Stimulated activated CD8-positive, alpha-beta memory T cell treated with anti-CD3 and anti-CD28 coated beads, Interleukin-4, amount 100 ng/mL, for 1 hour (primary cell): ENCODE data around the gene NRTN.

ENCODE experiments used
- DNase-seq, 2 donors: peaks; one replicate each; pipeline ENCODE4 v3.0.0-alpha.2; 2020; ENCODE audit warnings: low read depth in 2 of 2, low spot score in 1 of 2

The NRTN gene

GRCh38 chr19:5789886-5790558 lies 14.8 kb upstream of the NRTN start:
- DNase-seq, result no peak

- peak; percentile 89 to 92 for DNase-seq
Observed at GRCh38 chr19:5790559-5791520, 14.0 kb upstream of the NRTN start, which contains the start of gene DUS3L. Gene DUS3L (minus strand): TSS chr19:5791163. CDS start chr19:5791141, 22 bp downstream.

DNA sequence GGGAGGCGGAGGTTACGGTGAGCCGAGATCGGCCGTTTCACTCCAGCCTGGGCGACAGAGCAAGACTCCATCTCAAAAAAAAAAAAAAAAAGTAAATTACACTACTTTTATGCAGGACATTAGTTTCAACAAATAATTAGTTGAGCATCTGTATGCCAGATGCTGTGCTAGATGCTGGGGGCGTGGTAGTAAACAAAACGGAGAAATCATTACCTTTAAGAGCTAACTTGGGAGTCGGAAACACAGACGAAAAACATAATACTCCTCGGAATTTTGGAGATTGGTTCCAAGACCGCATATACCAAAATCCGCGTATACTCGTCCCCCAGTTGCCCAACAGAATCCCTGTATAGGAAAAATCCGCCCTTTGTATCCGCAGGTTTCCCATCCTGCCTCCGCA lies 12.6 kb upstream of the NRTN start:
- DNase-seq, result no peak

- DNase-seq, result no peak
Observed at GRCh38 chr19:5793188-5793587, 11.7 kb upstream of the NRTN start.

GRCh38 chr19:5795382-5795919 lies 9.4 kb upstream of the NRTN start:
- no peak for DNase-seq

DNA sequence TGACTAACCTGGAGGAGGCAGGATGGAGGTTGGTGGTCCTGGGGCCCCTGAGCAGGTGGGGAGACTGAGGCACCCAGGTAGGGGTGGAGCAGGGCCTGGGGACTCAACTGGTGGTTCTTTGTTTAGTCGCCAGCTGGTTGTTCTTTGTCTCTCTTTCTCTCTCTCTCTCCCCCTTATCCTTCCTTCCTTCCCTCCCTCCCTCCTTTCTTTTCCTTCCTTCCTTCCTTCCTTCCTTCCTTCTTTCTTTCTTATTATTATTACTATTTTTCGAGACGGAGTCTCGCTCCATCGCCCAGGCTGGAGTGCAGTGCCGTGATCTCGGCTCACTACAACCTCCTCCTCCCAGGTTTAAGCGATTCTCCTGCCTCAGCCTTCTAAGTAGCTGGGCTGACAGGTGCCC lies 6.6 kb upstream of the NRTN start:
- DNase-seq, result no peak

DNA sequence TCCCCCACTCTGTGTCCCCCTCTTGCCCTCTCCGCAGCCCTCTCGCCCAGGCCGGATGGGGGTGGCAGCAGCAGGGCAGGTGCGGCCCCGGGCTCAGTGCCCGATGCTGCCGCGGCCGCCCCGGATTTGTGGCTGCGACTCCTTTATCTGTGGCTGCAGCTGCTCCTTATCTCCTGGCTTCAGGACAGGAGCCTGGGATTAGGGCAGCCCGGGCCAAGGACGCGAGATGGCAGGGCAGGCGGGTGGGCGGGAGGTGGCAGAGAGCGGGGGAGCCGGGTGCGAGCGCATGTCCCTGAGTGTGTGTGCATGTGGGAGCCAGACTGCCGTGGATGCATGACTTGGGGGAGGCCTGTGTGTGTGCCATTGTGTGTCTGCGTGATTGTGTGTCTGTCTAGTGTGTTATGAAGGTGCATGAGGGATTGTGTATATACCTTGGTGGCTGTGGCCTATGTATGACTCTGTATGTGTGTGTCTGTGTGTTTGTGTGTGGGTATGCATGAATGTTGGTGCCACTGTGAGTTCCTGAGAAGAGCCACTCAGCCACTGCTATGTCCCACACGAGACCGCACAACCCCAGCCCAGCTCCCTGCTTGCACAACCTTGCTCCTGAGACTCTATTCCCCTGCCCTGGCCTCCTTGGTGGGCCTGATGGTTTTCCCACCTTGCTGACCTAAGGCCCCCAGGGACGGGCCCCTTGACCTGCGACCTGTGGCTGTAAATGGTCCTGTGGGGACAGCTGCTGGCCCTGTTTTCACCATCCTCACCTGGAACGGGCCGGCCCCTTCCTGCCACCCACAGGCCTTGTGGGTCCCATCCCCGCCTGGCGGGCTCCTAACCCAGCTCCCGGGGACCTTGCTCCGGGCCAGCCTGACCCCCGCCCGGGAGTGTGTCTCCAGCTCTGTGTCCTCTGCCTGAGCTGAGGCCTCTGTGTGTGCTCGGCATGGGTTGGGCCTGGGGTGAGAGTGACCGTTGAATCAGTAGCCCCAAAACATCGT lies 5.3 kb upstream of the NRTN start:
- no peak for DNase-seq

DNA sequence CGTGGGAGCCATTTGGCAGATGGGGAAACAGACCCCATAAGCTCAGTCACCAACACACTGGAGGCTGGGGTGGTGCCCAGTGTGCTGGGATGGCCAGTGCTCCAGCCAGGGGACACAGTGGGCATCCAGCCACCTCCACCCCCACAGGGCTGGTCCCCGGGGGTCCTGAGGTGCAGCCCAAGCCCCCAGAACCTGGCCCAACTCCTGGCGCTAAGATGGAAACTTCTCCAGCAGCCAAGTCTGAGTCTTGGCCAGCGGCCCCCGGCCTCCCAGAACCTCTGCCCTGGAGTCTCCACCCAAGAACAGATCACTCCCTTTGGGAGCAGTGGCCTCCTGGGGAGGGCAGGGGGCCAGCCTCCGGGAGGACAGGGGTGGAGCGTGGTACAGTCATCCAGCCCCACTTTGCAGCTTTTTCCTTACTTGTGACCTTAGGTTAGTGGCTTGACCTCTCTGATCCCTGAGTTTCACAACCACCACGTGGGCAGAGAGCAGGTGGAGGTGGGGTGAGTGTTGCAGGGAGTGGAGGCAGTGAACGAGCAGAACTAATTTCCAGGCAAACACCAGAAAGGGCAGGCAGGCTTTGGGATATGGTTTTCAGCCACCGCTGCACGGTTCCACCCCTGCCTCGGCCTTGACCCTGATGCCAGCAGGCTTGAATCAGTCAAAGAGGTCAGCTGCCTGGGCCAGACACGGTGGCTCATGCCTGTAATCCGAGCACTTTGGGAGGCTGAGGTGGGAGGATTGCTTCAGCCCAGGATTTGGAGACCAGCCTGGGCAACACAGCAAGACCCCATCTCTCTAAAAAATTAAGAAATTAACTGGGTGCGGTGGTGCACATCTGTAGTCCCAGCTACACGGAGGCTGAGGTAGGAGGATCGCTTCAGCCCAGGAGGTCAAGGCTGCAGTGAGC lies 4.3 kb upstream of the NRTN start:
- no peak for DNase-seq

DNA sequence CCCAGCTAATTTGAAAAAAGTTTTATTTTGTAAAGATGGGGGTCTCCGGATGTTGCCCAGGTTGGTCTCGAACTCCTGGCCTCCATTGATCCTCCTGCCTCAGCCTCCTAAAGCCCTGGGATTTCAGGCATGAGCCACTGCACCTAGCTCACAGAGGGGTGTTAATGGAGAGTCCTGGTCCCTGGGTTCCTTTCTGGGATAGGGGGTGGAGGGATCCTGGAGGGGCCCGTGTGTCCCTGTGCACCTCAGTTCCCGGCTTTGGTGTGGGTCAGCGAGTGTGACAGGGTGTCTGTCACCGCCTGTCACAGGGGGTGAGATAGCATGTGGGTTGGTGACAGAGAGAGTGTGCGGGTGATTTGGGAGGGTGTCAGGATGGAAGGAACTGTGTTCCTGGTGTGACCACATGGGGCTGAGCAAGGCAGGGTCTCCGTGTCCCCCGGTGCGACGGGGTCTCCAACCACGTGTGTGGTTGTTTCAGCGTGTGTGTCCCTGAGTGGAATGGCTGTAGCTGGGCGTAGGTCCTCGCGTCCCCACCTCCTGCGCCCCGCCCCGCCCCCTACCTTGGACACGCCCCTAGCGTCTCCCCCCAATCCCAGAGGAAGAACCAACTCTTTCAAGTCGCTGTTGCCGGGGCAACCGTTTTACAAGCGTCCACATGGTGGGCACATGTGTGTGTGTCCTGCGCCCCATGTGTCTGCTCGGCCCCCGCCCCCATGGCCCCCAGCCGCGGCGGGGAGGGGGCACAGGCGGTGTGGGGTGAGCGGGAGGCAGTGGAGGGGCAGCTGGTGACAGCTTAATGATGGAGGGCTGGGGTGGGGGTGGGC lies 2.9 kb upstream of the NRTN start:
- DNase-seq, result no peak

DNA sequence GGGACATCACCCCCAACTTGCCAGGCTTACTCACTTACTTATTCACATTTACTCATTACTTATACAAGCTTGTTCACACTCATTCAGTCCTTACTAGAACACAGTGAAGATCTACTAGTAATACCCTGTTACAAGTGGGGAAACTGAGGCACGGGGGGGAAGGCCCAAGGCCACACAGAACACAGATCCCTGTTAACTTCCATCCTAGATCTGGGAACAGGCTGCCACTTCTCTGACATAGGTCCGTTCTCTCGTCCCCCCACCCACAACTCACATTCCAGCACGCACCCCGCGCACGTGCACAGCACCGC lies 1.5 kb upstream of the NRTN start:
- no peak for DNase-seq

GRCh38 chr19:5803752-5804515 lies 933 bp upstream of the NRTN start:
- DNase-seq, result peak; percentile 73 to 80

DNA sequence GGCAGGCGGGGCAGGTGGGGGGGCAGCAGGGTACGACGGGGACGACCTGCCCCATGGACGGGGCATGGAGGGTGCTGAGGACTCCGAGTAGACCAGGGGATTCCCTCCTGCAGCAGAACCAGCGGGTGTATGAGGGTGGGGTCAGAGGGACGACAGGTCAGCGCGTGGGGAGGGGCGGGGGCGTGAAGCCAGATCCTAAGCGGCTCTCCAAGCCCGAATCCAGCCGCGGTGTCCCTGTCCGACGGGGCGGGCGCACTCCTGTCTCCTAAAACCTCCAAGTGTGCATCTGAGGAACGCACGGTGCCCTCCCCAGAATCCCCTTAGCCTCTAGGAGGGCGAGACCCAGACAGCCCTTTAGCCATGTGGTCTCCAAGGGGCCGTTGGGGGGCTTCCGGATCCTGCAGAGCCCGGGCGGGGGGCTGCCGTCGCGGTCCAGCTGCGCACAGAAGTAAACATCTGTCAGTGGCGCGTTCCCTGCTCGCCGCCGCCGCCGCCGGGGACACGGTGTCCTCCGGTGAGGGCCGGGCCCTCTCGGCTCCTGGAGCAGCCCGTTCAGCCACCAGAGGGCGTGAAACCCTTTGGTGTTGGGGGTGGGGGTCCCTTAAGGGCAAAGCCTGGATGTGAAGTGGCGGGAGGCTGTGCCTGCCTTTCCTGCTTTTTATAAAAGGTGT lies 730 bp downstream of the NRTN start:
- peak in 1 of 2 donors; percentile 36 for DNase-seq

DNA sequence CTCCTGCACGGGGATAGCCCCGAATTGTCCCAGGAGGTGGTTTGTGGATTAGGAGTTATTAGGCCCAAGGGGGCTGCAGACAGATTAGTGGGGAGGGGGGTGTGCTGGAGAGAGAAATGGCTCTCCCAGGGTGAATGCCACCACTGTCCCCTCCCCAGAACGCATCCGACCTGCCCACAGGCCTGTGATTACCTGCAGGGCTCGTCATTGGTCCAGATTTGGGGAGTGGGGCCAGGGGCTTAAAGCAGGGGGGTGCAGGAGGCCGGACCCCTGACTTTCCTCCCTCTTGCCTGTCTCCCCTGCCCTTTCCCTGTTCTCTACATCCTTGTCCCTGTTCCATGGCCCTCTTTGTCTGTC lies 1.2 kb downstream of the NRTN start:
- DNase-seq, result no peak

GRCh38 chr19:5806905-5807304 lies 2.0 kb downstream of the NRTN start:
- no peak for DNase-seq

DNA sequence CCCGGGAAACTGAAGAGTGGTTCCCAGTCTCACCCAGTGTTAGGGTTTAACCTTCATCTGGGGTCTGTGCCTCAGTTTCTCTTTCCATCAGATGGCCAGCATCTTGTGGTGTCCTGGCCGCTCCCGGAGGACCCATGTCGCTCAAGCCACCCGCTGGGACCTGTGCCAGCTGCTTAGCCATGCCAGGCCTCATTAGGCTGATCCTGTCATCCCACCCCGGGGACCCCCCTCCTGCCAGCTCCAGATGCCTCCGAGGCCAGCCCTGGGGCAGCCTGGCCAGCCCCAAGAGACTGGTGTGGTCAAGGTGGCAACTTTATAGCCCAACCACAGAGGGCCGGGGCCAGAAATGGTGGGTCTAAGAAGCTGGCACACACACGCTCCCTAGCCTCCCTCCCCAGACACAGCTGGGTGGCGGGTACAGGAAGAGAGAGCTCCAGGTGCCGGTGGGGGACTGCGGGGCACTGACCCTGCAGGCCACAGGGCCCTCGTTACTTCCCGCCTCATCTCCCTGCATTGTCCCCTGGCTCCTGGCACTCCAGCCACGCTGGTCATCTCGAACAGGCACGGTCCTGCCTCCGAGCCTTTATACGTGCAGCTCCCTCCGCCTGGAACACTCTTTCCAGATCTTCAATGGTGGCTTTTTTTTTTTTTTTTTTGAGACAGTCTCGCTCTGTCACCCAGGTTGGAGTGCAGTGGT lies 3.4 kb downstream of the NRTN start:
- no peak for DNase-seq

DNA sequence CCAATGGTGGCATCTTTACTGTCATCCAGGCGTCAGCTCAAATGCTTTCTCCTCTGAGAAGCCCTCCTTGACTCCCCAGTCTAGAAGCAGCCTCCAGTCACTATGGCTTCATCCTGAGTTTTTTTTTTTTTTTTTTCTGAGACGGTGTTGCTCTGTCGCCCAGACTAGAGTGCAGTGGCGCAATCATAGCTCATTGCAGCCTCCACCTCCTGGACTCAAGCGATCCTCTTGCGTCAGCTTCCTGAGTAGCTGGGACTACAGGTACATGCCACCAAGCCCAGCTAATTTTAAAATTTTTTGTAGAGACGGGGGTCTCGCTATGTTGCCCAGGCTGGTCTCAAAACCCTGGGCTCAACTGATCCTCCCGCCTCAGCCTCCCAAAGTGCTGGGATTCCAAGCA lies 4.2 kb downstream of the NRTN start:
- DNase-seq, result no peak

DNA sequence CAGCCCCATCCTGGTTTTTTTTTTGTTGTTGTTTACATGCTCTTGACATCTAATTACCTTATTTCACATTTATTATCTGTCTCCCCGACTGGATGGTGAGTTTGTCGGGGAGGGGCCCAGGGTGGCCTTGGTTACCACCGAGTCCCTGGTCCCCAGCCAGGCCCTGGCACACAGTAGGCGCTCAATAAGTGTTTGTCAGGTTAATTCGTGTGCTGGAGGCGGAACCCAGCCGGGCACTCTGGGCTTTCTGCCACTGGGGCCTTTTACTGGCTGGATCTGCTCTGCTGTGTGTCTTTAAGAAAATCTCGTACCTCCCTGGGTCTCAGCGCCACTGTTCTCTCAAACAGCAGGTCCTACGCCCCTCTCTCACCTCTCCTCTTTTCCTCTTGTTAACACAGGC lies 4.6 kb downstream of the NRTN start:
- DNase-seq, result no peak
